Astrocyte of the cerebellum (primary cell): Measurements from ENCODE around the gene FRAS1.

ENCODE experiments used
- DNase-seq: peaks from one replicate; pipeline ENCODE4 v3.0.0-alpha.2; 2011; ENCODE audit warnings: low read depth
- H3K4me3 ChIP-seq: 2 replicates; pipeline ENCODE4 v1.5.1; 2011; ENCODE audit warnings: mild to moderate bottlenecking, low read depth, low read length, moderate library complexity
- in situ Hi-C: cut with HindIII; loops from 2 replicates; pipeline ENCODE4 v1.10.0; 2017; ENCODE audit warnings: low sequenced_read_pairs
- TF ChIP-seq, protein P1 (sequence below): IDR thresholded peaks from 2 replicates; pipeline ENCODE4 v1.5.1; 2012; ENCODE audit warnings: low read length, low read depth, moderate library complexity, mild to moderate bottlenecking; ENCODE audit errors: missing control alignments

The FRAS1 gene

DNA sequence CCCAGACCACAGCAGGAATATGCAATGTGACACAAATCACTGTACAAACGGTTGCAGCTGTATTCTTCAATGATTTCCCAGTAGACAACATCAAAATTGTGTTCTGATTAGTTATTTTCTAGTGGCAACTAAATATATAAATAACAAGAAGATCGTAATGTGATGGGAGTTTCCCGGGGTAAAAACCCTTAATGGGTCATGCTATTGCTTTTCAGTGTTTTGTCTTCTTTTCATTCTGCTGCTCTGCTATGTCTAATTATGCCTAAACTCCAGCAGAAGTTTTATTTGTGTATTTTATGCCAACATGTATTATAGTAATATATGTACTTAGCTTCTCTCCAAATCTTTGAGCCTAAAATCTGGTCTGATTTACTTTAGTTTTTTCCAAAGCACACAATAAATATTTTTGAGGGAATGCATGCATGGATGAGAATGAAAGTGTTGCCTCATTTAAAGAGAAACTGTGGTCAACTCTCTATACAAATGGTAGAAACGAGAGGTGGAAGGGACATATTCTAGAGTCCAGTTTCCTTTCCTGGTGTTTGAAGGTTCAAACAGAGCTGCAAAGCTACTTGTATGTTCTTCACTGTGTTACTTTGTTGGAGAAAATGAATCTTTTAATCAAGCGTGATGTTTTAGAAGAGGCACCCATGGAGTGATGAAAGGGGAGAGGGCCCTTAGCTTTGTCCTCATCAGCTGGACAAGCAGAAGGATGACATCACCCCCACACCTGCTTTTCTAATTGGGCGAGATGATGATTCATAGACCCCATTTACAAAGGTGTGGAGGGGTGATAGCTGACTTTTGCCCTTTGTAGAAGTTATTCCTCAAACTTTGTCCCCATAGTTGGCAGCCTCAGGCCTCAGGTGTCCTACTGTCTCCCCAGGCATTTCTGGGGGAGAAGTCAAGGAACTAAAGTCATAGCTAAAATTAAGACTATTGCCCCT, 129.7 kb downstream of the FRAS1 start:
- H3K4me3 ChIP-seq: no peak overlapping the region
- in situ Hi-C loops: no loop called here
- TF ChIP-seq, protein P1, sequence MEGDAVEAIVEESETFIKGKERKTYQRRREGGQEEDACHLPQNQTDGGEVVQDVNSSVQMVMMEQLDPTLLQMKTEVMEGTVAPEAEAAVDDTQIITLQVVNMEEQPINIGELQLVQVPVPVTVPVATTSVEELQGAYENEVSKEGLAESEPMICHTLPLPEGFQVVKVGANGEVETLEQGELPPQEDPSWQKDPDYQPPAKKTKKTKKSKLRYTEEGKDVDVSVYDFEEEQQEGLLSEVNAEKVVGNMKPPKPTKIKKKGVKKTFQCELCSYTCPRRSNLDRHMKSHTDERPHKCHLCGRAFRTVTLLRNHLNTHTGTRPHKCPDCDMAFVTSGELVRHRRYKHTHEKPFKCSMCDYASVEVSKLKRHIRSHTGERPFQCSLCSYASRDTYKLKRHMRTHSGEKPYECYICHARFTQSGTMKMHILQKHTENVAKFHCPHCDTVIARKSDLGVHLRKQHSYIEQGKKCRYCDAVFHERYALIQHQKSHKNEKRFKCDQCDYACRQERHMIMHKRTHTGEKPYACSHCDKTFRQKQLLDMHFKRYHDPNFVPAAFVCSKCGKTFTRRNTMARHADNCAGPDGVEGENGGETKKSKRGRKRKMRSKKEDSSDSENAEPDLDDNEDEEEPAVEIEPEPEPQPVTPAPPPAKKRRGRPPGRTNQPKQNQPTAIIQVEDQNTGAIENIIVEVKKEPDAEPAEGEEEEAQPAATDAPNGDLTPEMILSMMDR: no peak
- no peak for DNase-seq

DNA sequence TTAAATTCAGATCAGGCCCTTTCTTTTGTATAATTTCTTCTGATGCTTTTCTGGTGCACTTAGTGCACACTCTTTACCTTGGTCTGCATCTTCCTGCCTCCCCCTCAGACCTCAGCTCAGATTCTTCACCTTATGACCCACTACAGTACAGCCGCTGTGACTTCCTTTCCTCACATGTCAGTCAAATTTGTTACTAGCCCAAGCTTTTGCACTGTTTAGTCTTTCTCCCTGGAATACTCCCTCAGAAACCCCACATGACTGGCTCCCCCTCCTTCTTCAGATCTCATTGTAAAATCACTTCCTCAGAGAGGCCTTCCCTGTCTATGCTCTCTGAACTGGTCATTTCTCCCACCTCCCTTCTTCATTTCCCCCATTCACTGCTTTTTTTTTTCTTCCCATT, 132.9 kb downstream of the FRAS1 start:
- in situ Hi-C loops: no loop called here
- no peak for DNase-seq
- TF ChIP-seq, protein P1: no peak
- no peak overlapping the region for H3K4me3 ChIP-seq

GRCh38 chr4:78190595-78190994, 133.5 kb downstream of the FRAS1 start:
- TF ChIP-seq, protein P1: no peak
- no peak for DNase-seq
- H3K4me3 ChIP-seq: no peak overlapping the region
- in situ Hi-C loops: no loop called here

GRCh38 chr4:78197947-78198346, 140.8 kb downstream of the FRAS1 start:
- TF ChIP-seq, protein P1: no peak
- no peak overlapping the region for H3K4me3 ChIP-seq
- in situ Hi-C loops: no loop called here
- no peak for DNase-seq

DNA sequence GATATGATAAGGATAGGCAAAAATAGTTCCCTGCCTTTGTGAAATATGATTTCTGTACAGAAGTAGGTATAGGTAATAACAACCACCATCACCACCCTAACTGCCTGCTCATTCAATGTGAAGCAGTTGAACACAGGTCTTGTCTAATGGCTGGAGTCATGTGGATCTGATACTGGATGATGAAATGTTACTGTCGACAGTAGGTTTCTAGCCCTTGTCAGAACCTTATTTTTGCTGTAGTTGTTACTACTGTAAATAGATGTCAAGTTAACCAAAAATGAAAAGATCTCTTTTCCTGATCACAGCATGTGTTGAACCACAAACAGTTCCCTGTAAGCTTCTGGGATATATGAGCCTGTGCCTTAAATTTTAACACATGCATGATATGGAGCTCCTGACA, 142.9 kb downstream of the FRAS1 start:
- in situ Hi-C loops: loop anchor here (5.0 kb wide), 1 partner anchor 67 kb away; no protein-coding TSS in a partner anchor
- H3K4me3 ChIP-seq: no peak overlapping the region
- TF ChIP-seq, protein P1: no peak
- no peak for DNase-seq

DNA sequence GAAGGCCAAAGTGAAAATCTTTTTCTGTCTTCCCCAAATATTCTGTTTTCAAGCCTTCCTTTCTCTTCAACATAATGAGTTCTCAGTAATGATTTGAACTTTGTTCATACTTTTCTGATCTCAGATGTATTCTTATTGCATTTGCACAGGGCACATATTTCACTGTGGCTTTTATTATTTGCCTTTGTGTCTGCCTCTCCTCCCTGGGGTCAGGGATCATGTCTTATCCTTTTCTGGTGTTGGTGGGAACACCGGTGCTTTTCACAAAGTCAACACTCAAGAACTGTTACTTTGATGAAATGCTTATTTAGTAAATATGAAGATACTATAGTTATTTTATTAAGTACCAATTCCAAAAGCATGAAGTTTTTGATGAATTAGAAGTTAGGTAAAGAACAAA, 143.8 kb downstream of the FRAS1 start:
- H3K4me3 ChIP-seq: no peak overlapping the region
- in situ Hi-C loops: loop anchor here (5.0 kb wide), 1 partner anchor 66 kb away; no protein-coding TSS in a partner anchor
- TF ChIP-seq, protein P1: no peak
- DNase-seq: no peak
